Activated CD8-positive, alpha-beta memory T cell treated with anti-CD3 and anti-CD28 coated beads, Interleukin-2, amount 50 U/mL, for 48 hours (primary cell): Measurements from ENCODE around the gene CLDN17.

Source experiments
- DNase-seq: peaks from one replicate; pipeline ENCODE4 v3.0.0-alpha.2; 2020

CLDN17 gene

DNA sequence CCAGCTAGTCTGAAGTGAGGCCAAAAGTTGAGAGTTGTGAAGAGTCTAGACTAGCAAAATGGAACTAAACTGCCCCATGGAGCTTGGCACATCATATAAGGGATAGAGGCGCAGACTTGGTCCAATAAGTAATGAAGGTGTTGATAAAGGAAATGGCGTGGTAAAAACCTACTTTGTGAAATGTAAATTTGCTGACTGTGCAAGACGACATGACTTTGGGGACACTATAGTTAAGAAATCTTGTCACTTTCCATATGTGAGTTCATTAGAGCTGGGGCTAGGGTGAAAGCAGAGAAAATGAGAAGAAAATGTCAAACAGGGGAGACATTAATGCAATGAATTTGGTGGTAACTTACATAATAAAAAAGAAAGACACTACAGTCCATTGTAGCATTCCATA lies 50.1 kb downstream of the CLDN17 start:
- no peak for DNase-seq
